HG03280 (cell line): ENCODE results near the gene BRSK2.
"Not testable (repeated sequence)": the region's sequence is repeated elsewhere in the genome, so short reads cannot be mapped to it uniquely, and the experiment has no call there.

Source experiments
- ATAC-seq: cut with Tn5 transposase; IDR thresholded peaks from one replicate; pipeline ENCODE4 v1.9.1; 2021; ENCODE audit warnings: mild to moderate bottlenecking, moderate library complexity; ENCODE audit not compliant: unreplicated experiment

BRSK2 gene

GRCh38 chr11:1406571-1407485, 17.1 kb downstream of the BRSK2 start:
- no peak for ATAC-seq

- no peak for ATAC-seq
These were observed 17.9 kb downstream of the BRSK2 start for GRCh38 chr11:1407668-1408067.

- ATAC-seq = no peak
These were observed 18.6 kb downstream of the BRSK2 start for GRCh38 chr11:1408346-1408745.

- ATAC-seq = no peak
These were observed 19.5 kb downstream of the BRSK2 start for GRCh38 chr11:1409108-1409851.

- not testable (repeated sequence) for ATAC-seq
These were observed 20.1 kb downstream of the BRSK2 start for GRCh38 chr11:1409852-1410125.

GRCh38 chr11:1410366-1411291, 20.9 kb downstream of the BRSK2 start:
- ATAC-seq = no peak

GRCh38 chr11:1411301-1411700, 21.6 kb downstream of the BRSK2 start:
- no peak for ATAC-seq

GRCh38 chr11:1411739-1412138, 22.0 kb downstream of the BRSK2 start:
- not testable (repeated sequence) for ATAC-seq

GRCh38 chr11:1412377-1413095, 22.8 kb downstream of the BRSK2 start:
- no peak for ATAC-seq

- ATAC-seq = no peak
These were observed 24.9 kb downstream of the BRSK2 start for GRCh38 chr11:1414650-1415049.

- no peak for ATAC-seq
These were observed 25.9 kb downstream of the BRSK2 start for GRCh38 chr11:1415631-1416030.

GRCh38 chr11:1418192-1418795, 28.6 kb downstream of the BRSK2 start:
- not testable (repeated sequence) for ATAC-seq

GRCh38 chr11:1419811-1420210, 30.1 kb downstream of the BRSK2 start:
- no peak for ATAC-seq

- ATAC-seq = no peak
These were observed 31.6 kb downstream of the BRSK2 start for GRCh38 chr11:1421291-1421690.

GRCh38 chr11:1422481-1422880, 32.7 kb downstream of the BRSK2 start:
- ATAC-seq = no peak

- ATAC-seq = no peak
These were observed 33.2 kb downstream of the BRSK2 start for GRCh38 chr11:1422981-1423380.

GRCh38 chr11:1423406-1423805, 33.7 kb downstream of the BRSK2 start:
- not testable (repeated sequence) for ATAC-seq

- no peak for ATAC-seq
These were observed 35.3 kb downstream of the BRSK2 start for GRCh38 chr11:1425006-1425405.

GRCh38 chr11:1425439-1425838, 35.7 kb downstream of the BRSK2 start:
- ATAC-seq = no peak

- no peak for ATAC-seq
These were observed 39.1 kb downstream of the BRSK2 start for GRCh38 chr11:1428762-1429316.
